HepG2 (cell line): ENCODE measurements around the gene NPDC1. TPM values are rescaled to one million over a fixed set of nuclear protein-coding genes. Genes with fewer than 3 reads are reported as not detected.

Experiments
- ARID5B ChIP-seq: IDR thresholded peaks from 2 replicates; pipeline ENCODE4 v1.4.0; 2020; ENCODE audit warnings: mild to moderate bottlenecking, missing genetic modification reagents
- ARNT2 ChIP-seq: sonication (generic); formaldehyde crosslinking; IDR thresholded peaks from 2 replicates; pipeline ENCODE4 v1.8.0; 2022; ENCODE audit warnings: mild to moderate bottlenecking, low read depth, missing genetic modification reagents, moderate library complexity
- ASH2L ChIP-seq: fragments of 300-600, 200-600 bp; sonication (generic); IDR thresholded peaks from 2 replicates; pipeline ENCODE4 v1.7.0; 2017; ENCODE audit warnings: low read depth, mild to moderate bottlenecking, moderate library complexity, mixed read lengths, low read length; ENCODE audit not compliant: insufficient read length
- BRD4 ChIP-seq: sonication (generic); formaldehyde crosslinking; IDR thresholded peaks from 2 replicates; pipeline ENCODE4 v1.4.0; 2020; ENCODE audit warnings: missing genetic modification reagents
- CSRNP1 ChIP-seq: sonication (generic); formaldehyde crosslinking; IDR thresholded peaks from 2 replicates; pipeline ENCODE4 v1.8.1; 2023; ENCODE audit warnings: mild to moderate bottlenecking, missing genetic modification reagents
- FOXK1 ChIP-seq: sonication (generic); formaldehyde crosslinking; IDR thresholded peaks from 2 replicates; pipeline ENCODE4 v1.4.0; 2020; ENCODE audit warnings: low read depth, missing genetic modification reagents, borderline replicate concordance
- KDM6A ChIP-seq: IDR thresholded peaks from 2 replicates; pipeline ENCODE4 v1.6.1; 2016; ENCODE audit warnings: low read depth
- LCORL ChIP-seq, 2 experiments: fragments of 450-650 bp in 1 of 2; sonication (generic) in 1 of 2; formaldehyde crosslinking in 1 of 2; IDR thresholded peaks; 2 replicates each; pipeline versions ENCODE4 v1.5.0 to v1.6.1; 2017 to 2020; ENCODE audit warnings: antibody characterized with exemption in 1 of 2, missing genetic modification reagents in 1 of 2
- RBM39 ChIP-seq: fragments of 200-400 bp; formaldehyde crosslinking; IDR thresholded peaks from one replicate; pipeline ENCODE4 v1.6.1; 2018; ENCODE audit warnings: antibody characterized with exemption, mild to moderate bottlenecking, low read depth, low read length; ENCODE audit not compliant: poor library complexity, severe bottlenecking
- RCOR2 ChIP-seq: IDR thresholded peaks from 2 replicates; pipeline ENCODE4 v1.6.1; 2016; ENCODE audit warnings: missing biosample characterization, missing genetic modification reagents
- RELA ChIP-seq: sonication (generic); formaldehyde crosslinking; IDR thresholded peaks from 2 replicates; pipeline ENCODE4 v1.4.0; 2020; ENCODE audit warnings: missing genetic modification reagents
- RORA ChIP-seq: sonication (generic); formaldehyde crosslinking; IDR thresholded peaks from 2 replicates; pipeline ENCODE4 v1.5.0; 2020; ENCODE audit warnings: mild to moderate bottlenecking, missing genetic modification reagents, moderate library complexity
- SETDB1 ChIP-seq: sonication (generic); formaldehyde crosslinking; IDR thresholded peaks from 2 replicates; pipeline ENCODE4 v1.5.1; 2020; ENCODE audit warnings: missing genetic modification reagents, mild to moderate bottlenecking, borderline replicate concordance
- SP2 ChIP-seq: sonication (generic); formaldehyde crosslinking; IDR thresholded peaks from 2 replicates; pipeline ENCODE4 v1.5.1; 2020; ENCODE audit warnings: mild to moderate bottlenecking, missing genetic modification reagents
- ZBED4 ChIP-seq: sonication (generic); formaldehyde crosslinking; IDR thresholded peaks from 2 replicates; pipeline ENCODE4 v1.4.0; 2020; ENCODE audit warnings: missing genetic modification reagents, borderline replicate concordance
- ZBTB21 ChIP-seq: sonication (generic); formaldehyde crosslinking; IDR thresholded peaks from 2 replicates; pipeline ENCODE4 v1.4.0; 2020; ENCODE audit warnings: missing genetic modification reagents
- ZFAT ChIP-seq: sonication (generic); formaldehyde crosslinking; conservative IDR thresholded peaks from 2 replicates; pipeline ENCODE4 v1.8.1; 2023; ENCODE audit warnings: missing genetic modification reagents, inconsistent platforms
- ZNF256 ChIP-seq: sonication (generic); formaldehyde crosslinking; conservative IDR thresholded peaks from 2 replicates; pipeline ENCODE4 v1.4.0; 2020; ENCODE audit warnings: missing genetic modification reagents
- ZNF331 ChIP-seq: sonication (generic); formaldehyde crosslinking; IDR thresholded peaks from 2 replicates; pipeline ENCODE4 v1.4.0; 2020; ENCODE audit warnings: missing genetic modification reagents
- ZNF563 ChIP-seq: sonication (generic); formaldehyde crosslinking; IDR thresholded peaks from 2 replicates; pipeline ENCODE4 v1.8.0; 2022; ENCODE audit warnings: mild to moderate bottlenecking, moderate library complexity, missing genetic modification reagents
- polyA plus RNA-seq, 8 experiments: library from polyadenylated mRNA; depleted of rRNA in 3 of 8; stranded (reverse) in 7 of 8; unstranded in 1 of 8; fragments of >200 nt; fragmentation: Illumina TruSeq in 4 of 8; extraction: Trizol in 4 of 8; gene quantifications; 2 replicates each; pipeline versions ENCODE4 v1.2.1 to v1.2.3, GENCODE V29; 2011 to 2016; ENCODE audit warnings: low read depth in 4 of 8, missing spikeins in 1 of 8, mixed read lengths in 1 of 8; ENCODE audit not compliant: insufficient read depth in 1 of 8
- total RNA-seq, 5 experiments: library from RNA; depleted of rRNA; stranded (reverse); fragments of >200 nt; fragmentation: Illumina TruSeq; extraction: Trizol; gene quantifications; 2 replicates each; pipeline ENCODE4 v1.2.3, GENCODE V29; 2016; ENCODE audit warnings: low read depth in 1 of 5

NPDC1 gene
- total and polyA plus RNA-seq, 2 of the 13 experiments (the other 11 are each of a cell fraction or from before 2014, with no cell fraction given): 0.84 to 5.4 TPM

GRCh38 chr9:137046088-137046787, at the start of gene NPDC1 (continued):
- TF ChIP-seq ZBED4: peak; percentile 55; the same call in 1 of the 2 replicates
- TF ChIP-seq SETDB1: no peak
- TF ChIP-seq ZBTB21: no peak
- TF ChIP-seq FOXK1 (CRISPR knock-in tag): peak; percentile 66; the same call in 1 of the 2 replicates
- TF ChIP-seq LCORL (IDR thresholded peaks at IDR 0.05): no peak
- TF ChIP-seq LCORL (CRISPR knock-in tag; IDR thresholded peaks at IDR 0.05): 0 out of 2 replicates have a peak, but pooled peaks have one; percentile 84
- peak; percentile 71; the same call in 1 of the 2 replicates for TF ChIP-seq ZNF256 (CRISPR knock-in tag)
- no peak for TF ChIP-seq RCOR2 (CRISPR knock-in tag)
- TF ChIP-seq RBM39: peak; percentile 69
- TF ChIP-seq BRD4: no peak
- peak; percentile 26 for TF ChIP-seq ASH2L
- no peak for TF ChIP-seq KDM6A (CRISPR knock-in tag)
- no peak for TF ChIP-seq RORA (CRISPR knock-in tag)
- TF ChIP-seq SP2: peak; percentile 13
- TF ChIP-seq RELA (CRISPR knock-in tag): no peak
- TF ChIP-seq ARID5B (CRISPR knock-in tag): peak; percentile 28; the same call in 1 of the 2 replicates
- TF ChIP-seq ZNF563 (CRISPR knock-in tag): peak; percentile 64
- peak; percentile 69; the same call in 1 of the 2 replicates for TF ChIP-seq ARNT2
- TF ChIP-seq ZNF331 (CRISPR knock-in tag): peak; percentile 87
- TF ChIP-seq ZFAT (CRISPR knock-in tag): no peak
- no peak for TF ChIP-seq CSRNP1
